Spleen (tissue), 11 donors: ENCODE measurements around the gene PAPPA. TPM values are rescaled to one million over a fixed set of nuclear protein-coding genes. Genes with fewer than 3 reads are reported as not detected.

ENCODE experiments used
- DNase-seq: peaks from one replicate; pipeline ENCODE4 v3.0.0-alpha.2; 2020
- H3K27ac ChIP-seq, 8 donors: fragments of 200-600 bp; sonication (generic) in 7 of 8; 1 replicate in 4 of 8; 2 replicates in 4 of 8; pipeline versions ENCODE4 v1.5.0 to v1.8.0; 2016 to 2021; ENCODE audit warnings: inconsistent platforms in 4 of 8, mild to moderate bottlenecking in 4 of 8, moderate library complexity in 1 of 8
- H3K27me3 ChIP-seq, 7 donors: fragments of 200-600 bp; sonication (generic) in 6 of 7; replicated peaks in 1 of 7; 1 replicate in 4 of 7; 2 replicates in 3 of 7; pipeline versions ENCODE4 v1.5.0 to v1.8.0; 2016 to 2021; ENCODE audit warnings: inconsistent platforms in 3 of 7, mild to moderate bottlenecking in 1 of 7
- H3K36me3 ChIP-seq, 6 donors: fragments of 200-600 bp; sonication (generic) in 5 of 6; 1 replicate in 4 of 6; 2 replicates in 2 of 6; pipeline versions ENCODE4 v1.5.0 to v1.8.0; 2016 to 2021; ENCODE audit warnings: inconsistent platforms in 2 of 6
- H3K4me1 ChIP-seq, 6 donors: fragments of 200-600 bp; sonication (generic) in 5 of 6; 1 replicate in 3 of 6; 2 replicates in 3 of 6; pipeline versions ENCODE4 v1.5.0 to v1.8.0; 2016 to 2021; ENCODE audit warnings: inconsistent platforms in 3 of 6
- H3K4me3 ChIP-seq, 8 donors: fragments of 200-600 bp; sonication (generic) in 7 of 8; 1 replicate in 4 of 8; 2 replicates in 4 of 8; pipeline versions ENCODE4 v1.5.0 to v1.8.0; 2016 to 2021; ENCODE audit warnings: inconsistent platforms in 4 of 8, mild to moderate bottlenecking in 4 of 8, moderate library complexity in 2 of 8
- H3K9me3 ChIP-seq, 8 donors: fragments of 200-600 bp; sonication (generic) in 7 of 8; 1 replicate in 4 of 8; 2 replicates in 4 of 8; pipeline versions ENCODE4 v1.5.0 to v1.8.0; 2016 to 2021; ENCODE audit warnings: inconsistent platforms in 4 of 8
- CTCF ChIP-seq, 11 experiments: fragments of 200-600 bp in 7 of 11; fragments of 450-650 bp in 4 of 11; sonication (generic) in 4 of 11; IDR thresholded peaks in 8 of 11; conservative IDR thresholded peaks in 3 of 11; 1 replicate in 7 of 11; 2 replicates in 4 of 11; pipeline versions ENCODE4 v1.4.0 to v1.8.0; 2016 to 2021; ENCODE audit warnings: antibody characterized with exemption in 11 of 11, inconsistent platforms in 4 of 11, mild to moderate bottlenecking in 1 of 11
- POLR2A ChIP-seq, 3 donors: fragments of 450-650 bp; IDR thresholded peaks; one replicate each; pipeline ENCODE4 v1.5.1; 2017; ENCODE audit warnings: antibody characterized with exemption in 3 of 3, mild to moderate bottlenecking in 1 of 3
- POLR2AphosphoS5 ChIP-seq, 3 donors: sonication (generic); formaldehyde crosslinking; IDR thresholded peaks; one replicate each; pipeline ENCODE4 v1.5.1; 2017; ENCODE audit warnings: antibody characterized with exemption in 3 of 3
- WGBS, 5 donors: extraction: QIAGEN DNeasy Blood & Tissue Kit in 3 of 5; methylation state at CpG; one replicate each; pipeline versions ENCODE4 v1.1.5 to v1.1.7; 2013 to 2018; 5-methylcytosine and 5-hydroxymethylcytosine counted together
- intact Hi-C: fragments of 100-400 bp; cut with DNase I; formaldehyde crosslinking; loops from one replicate; pipeline ENCODE4 v1.15.0; 2023; ENCODE audit warnings: low total_unique reads
- polyA plus RNA-seq, 3 donors: library from polyadenylated mRNA; stranded (reverse); fragments of 200-250 nt; gene quantifications; one replicate each; pipeline ENCODE4 v1.2.1, GENCODE V29; 2013
- total RNA-seq, 7 donors: library from RNA; depleted of rRNA in 3 of 7; stranded (reverse); fragments of >200 nt in 3 of 7; fragmentation: NEBNext Ultra II Directional in 4 of 7; extraction: Animal tissue kit (Norgen Biotek cat#: 25700) in 4 of 7; gene quantifications; one replicate each; pipeline versions ENCODE4 v1.1.0 to v1.2.1, GENCODE V29; 2016 to 2021
- donor health status: healthy with polysubstance abuse.
- donor health status: DM: no; HTN: no; CAD: no; lungs with moderate emphysema.
- donor health status: DM: no; HTN: no; CAD: no.
- donor health status: Bipolar disorder and iron deficiency.
- donor health status: healthy.
- donor health status: DM: no; HTN: no; CAD: no.
- donor health status: DM: yes; HTN: yes; CAD: no.

The PAPPA gene
- total and polyA plus RNA-seq, 10 donors = 0.13 to 1.4 (median 0.45) TPM

GRCh38 chr9:116198344-116198743 is 44.8 kb downstream of the PAPPA start:
- no peak overlapping the region for H3K4me3 ChIP-seq
- H3K9me3 ChIP-seq = no peaks in the 10 kb centered on the region
- DNase-seq = no peak
- TF ChIP-seq CTCF (IDR thresholded peaks at IDR 0.05 in 8 of 11, conservative IDR thresholded peaks at IDR 0.05 in 3 of 11) (no peak), POLR2A (IDR thresholded peaks at IDR 0.05) (no peak), POLR2AphosphoS5 (IDR thresholded peaks at IDR 0.05) (no peak)
- H3K27me3 ChIP-seq = no peaks in the 10 kb centered on the region
- no peaks in the 10 kb centered on the region for H3K4me1 ChIP-seq
- H3K27ac ChIP-seq = no peak overlapping the region
- WGBS, 5 donors = 75 to 90% (median 85%) methylated on average over 4 of the region's 4 CpGs
- intact Hi-C loops = no loop called here
- no peaks in the 10 kb centered on the region for H3K36me3 ChIP-seq

- Histone ChIP-seq H3K9me3 (no peaks in the 10 kb centered on the region), H3K4me1 (no peaks in the 10 kb centered on the region), H3K36me3 (no peaks in the 10 kb centered on the region), H3K4me3 (no peak overlapping the region), H3K27me3 (no peaks in the 10 kb centered on the region), H3K27ac (no peak overlapping the region)
- TF ChIP-seq CTCF (IDR thresholded peaks at IDR 0.05 in 8 of 11, conservative IDR thresholded peaks at IDR 0.05 in 3 of 11) (no peak), POLR2A (IDR thresholded peaks at IDR 0.05) (no peak), POLR2AphosphoS5 (IDR thresholded peaks at IDR 0.05) (no peak)
- WGBS, 5 donors = 76 to 88% (median 77%) methylated on average over 5 of the region's 5 CpGs
- DNase-seq = no peak
- intact Hi-C loops = no loop called here
These were observed 48.8 kb downstream of the PAPPA start for GRCh38 chr9:116202219-116202912.

GRCh38 chr9:116204252-116204882 is 50.8 kb downstream of the PAPPA start:
- Histone ChIP-seq H3K9me3 (no peaks in the 10 kb centered on the region), H3K27ac (no peak overlapping the region), H3K36me3 (no peaks in the 10 kb centered on the region), H3K4me1 (no peaks in the 10 kb centered on the region), H3K27me3 (no peaks in the 10 kb centered on the region), H3K4me3 (no peak overlapping the region)
- 78 to 87% (median 80%) methylated on average over 5 of the region's 5 CpGs for WGBS, 5 donors
- intact Hi-C loops = no loop called here
- no peak for DNase-seq
- TF ChIP-seq POLR2AphosphoS5 (IDR thresholded peaks at IDR 0.05) (no peak), CTCF (IDR thresholded peaks at IDR 0.05 in 8 of 11, conservative IDR thresholded peaks at IDR 0.05 in 3 of 11) (no peak), POLR2A (IDR thresholded peaks at IDR 0.05) (no peak)

- intact Hi-C loops = no loop called here
- no peaks in the 10 kb centered on the region for H3K9me3 ChIP-seq
- H3K36me3 ChIP-seq = no peaks in the 10 kb centered on the region
- H3K27ac ChIP-seq = no peak overlapping the region
- TF ChIP-seq POLR2A (IDR thresholded peaks at IDR 0.05) = no peak
- no peak for TF ChIP-seq CTCF (IDR thresholded peaks at IDR 0.05 in 8 of 11, conservative IDR thresholded peaks at IDR 0.05 in 3 of 11)
- no peak for TF ChIP-seq POLR2AphosphoS5 (IDR thresholded peaks at IDR 0.05)
- H3K27me3 ChIP-seq = no peaks in the 10 kb centered on the region
- H3K4me1 ChIP-seq = no peaks in the 10 kb centered on the region
- 84 to 92% (median 86%) methylated on average over 4 of the region's 4 CpGs for WGBS, 5 donors
- no peak overlapping the region for H3K4me3 ChIP-seq
- DNase-seq = no peak
These were observed 54.0 kb downstream of the PAPPA start for GRCh38 chr9:116207371-116208111.
